ENCODE measurements around the gene DYNC1LI2. TPM values are rescaled to one million over a fixed set of nuclear protein-coding genes. Genes with fewer than 3 reads are reported as not detected.

Gene DYNC1LI2
- total RNA-seq, 4 donors from 2014 or later: 57.4 to 80.3 (median 62.6) TPM

GRCh38 chr16:66787427-66787826, 36.0 kb upstream of the DYNC1LI2 start:
- ATAC-seq: no peak
- intact Hi-C loops (cut with DNase I; ENCODE audit: low total_unique reads): no loop called here

GRCh38 chr16:66786551-66786950, 35.1 kb upstream of the DYNC1LI2 start:
- Histone ChIP-seq H3K36me3 (no peaks in the 10 kb centered on the region), H3K4me1 (no peaks in the 10 kb centered on the region), H3K27ac (no peak overlapping the region), H3K27me3 (no peaks in the 10 kb centered on the region), H3K4me3 (no peak overlapping the region), H3K9me3 (no peaks in the 10 kb centered on the region)
- in situ Hi-C loops (cut with MboI; ENCODE audit: low sequenced_read_pairs in 4 of 4): no loop called here
- DNase-seq: no peak
- intact Hi-C loops (cut with DNase I; ENCODE audit: low total_unique reads): no loop called here
- no peak for TF ChIP-seq POLR2A (IDR thresholded peaks at IDR 0.05)
- TF ChIP-seq, protein P1, sequence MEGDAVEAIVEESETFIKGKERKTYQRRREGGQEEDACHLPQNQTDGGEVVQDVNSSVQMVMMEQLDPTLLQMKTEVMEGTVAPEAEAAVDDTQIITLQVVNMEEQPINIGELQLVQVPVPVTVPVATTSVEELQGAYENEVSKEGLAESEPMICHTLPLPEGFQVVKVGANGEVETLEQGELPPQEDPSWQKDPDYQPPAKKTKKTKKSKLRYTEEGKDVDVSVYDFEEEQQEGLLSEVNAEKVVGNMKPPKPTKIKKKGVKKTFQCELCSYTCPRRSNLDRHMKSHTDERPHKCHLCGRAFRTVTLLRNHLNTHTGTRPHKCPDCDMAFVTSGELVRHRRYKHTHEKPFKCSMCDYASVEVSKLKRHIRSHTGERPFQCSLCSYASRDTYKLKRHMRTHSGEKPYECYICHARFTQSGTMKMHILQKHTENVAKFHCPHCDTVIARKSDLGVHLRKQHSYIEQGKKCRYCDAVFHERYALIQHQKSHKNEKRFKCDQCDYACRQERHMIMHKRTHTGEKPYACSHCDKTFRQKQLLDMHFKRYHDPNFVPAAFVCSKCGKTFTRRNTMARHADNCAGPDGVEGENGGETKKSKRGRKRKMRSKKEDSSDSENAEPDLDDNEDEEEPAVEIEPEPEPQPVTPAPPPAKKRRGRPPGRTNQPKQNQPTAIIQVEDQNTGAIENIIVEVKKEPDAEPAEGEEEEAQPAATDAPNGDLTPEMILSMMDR (IDR thresholded peaks at IDR 0.05 in 4 of 5, conservative IDR thresholded peaks at IDR 0.05 in 1 of 5): no peak
- ATAC-seq: no peak

More at GRCh38 chr16:66787427-66787826, 36.0 kb upstream of the DYNC1LI2 start:
- Histone ChIP-seq H3K4me3 (no peak overlapping the region), H3K27ac (no peak overlapping the region), H3K4me1 (no peaks in the 10 kb centered on the region), H3K27me3 (no peaks in the 10 kb centered on the region), H3K9me3 (no peaks in the 10 kb centered on the region), H3K36me3 (no peaks in the 10 kb centered on the region)
- in situ Hi-C loops (cut with MboI; ENCODE audit: low sequenced_read_pairs in 4 of 4): no loop called here
- DNase-seq: no peak
- TF ChIP-seq POLR2A (IDR thresholded peaks at IDR 0.05): no peak
- TF ChIP-seq, protein P1 (IDR thresholded peaks at IDR 0.05 in 4 of 5, conservative IDR thresholded peaks at IDR 0.05 in 1 of 5): no peak

DNA sequence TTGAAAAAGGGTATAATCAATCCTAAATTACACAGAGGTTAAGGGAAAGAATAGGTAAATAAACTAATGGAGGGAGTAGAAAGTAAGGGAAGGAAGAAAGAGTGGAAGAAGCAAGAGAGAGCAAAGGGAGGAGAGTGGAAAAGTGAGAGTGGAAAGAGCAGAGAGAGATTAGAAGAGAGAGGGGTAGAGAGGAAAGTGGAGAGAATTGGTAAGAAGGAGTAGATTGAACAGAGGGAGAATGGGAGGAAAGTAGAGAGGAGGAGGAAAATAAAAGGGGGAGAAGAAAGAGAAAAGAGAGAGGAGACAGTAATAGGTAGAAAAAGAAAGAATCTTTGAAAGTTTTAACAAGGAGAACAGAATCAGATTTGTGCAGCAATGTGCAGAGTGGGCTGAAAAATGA, 25.0 kb upstream of the DYNC1LI2 start:
- H3K4me3 ChIP-seq: no peak overlapping the region
- DNase-seq: no peak

DNA sequence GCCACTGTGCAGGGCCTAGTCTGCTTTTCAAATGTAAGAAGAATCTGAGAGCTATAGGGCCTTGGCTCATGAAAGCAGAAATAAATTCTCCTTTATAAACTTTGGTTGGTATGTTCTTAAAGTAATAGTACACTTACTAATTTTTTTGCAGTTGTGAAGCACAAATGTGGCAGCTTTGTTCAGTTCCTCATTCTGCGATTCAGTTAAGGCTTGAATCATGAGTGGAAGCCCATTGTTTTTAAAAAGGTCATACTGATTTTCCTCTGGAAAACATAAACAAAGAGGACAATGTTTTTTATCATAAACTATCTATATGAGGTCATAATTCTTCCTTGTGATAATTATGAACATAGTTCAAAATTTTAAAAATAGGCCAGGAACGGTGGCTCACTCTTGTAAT, 23.6 kb upstream of the DYNC1LI2 start:
- intact Hi-C loops (cut with DNase I; ENCODE audit: low total_unique reads): no loop called here
- no peaks in the 10 kb centered on the region for H3K27me3 ChIP-seq
- no peak for TF ChIP-seq POLR2A (IDR thresholded peaks at IDR 0.05)
- TF ChIP-seq, protein P1 (IDR thresholded peaks at IDR 0.05 in 4 of 5, conservative IDR thresholded peaks at IDR 0.05 in 1 of 5): no peak
- no peak for DNase-seq
- ATAC-seq: no peak
- H3K27ac ChIP-seq: no peak overlapping the region
- H3K36me3 ChIP-seq: no peaks in the 10 kb centered on the region
- no peak overlapping the region for H3K4me3 ChIP-seq
- in situ Hi-C loops (cut with MboI; ENCODE audit: low sequenced_read_pairs in 4 of 4): no loop called here
- H3K4me1 ChIP-seq: no peaks in the 10 kb centered on the region
- no peaks in the 10 kb centered on the region for H3K9me3 ChIP-seq

More for the DNA sequence above, 25.0 kb upstream of the DYNC1LI2 start:
- intact Hi-C loops (cut with DNase I; ENCODE audit: low total_unique reads) (no loop called here), in situ Hi-C loops (cut with MboI; ENCODE audit: low sequenced_read_pairs in 4 of 4) (no loop called here)
- Histone ChIP-seq H3K27me3 (no peaks in the 10 kb centered on the region), H3K27ac (no peak overlapping the region), H3K36me3 (no peaks in the 10 kb centered on the region), H3K4me1 (no peaks in the 10 kb centered on the region), H3K9me3 (no peaks in the 10 kb centered on the region)
- no peak for ATAC-seq
- TF ChIP-seq POLR2A (IDR thresholded peaks at IDR 0.05): no peak
- TF ChIP-seq, protein P1 (IDR thresholded peaks at IDR 0.05 in 4 of 5, conservative IDR thresholded peaks at IDR 0.05 in 1 of 5): no peak

- no peak for TF ChIP-seq POLR2A (IDR thresholded peaks at IDR 0.05)
- TF ChIP-seq, protein P1 (IDR thresholded peaks at IDR 0.05 in 4 of 5, conservative IDR thresholded peaks at IDR 0.05 in 1 of 5): no peak
- in situ Hi-C loops (cut with MboI; ENCODE audit: low sequenced_read_pairs in 4 of 4): no loop called here
- no peak overlapping the region for H3K4me3 ChIP-seq
- no peaks in the 10 kb centered on the region for H3K36me3 ChIP-seq
- no peaks in the 10 kb centered on the region for H3K27me3 ChIP-seq
- DNase-seq: no peak
- ATAC-seq: no peak
- intact Hi-C loops (cut with DNase I; ENCODE audit: low total_unique reads): no loop called here
- no peaks in the 10 kb centered on the region for H3K9me3 ChIP-seq
- no peak overlapping the region for H3K27ac ChIP-seq
- H3K4me1 ChIP-seq: no peaks in the 10 kb centered on the region
Observed at GRCh38 chr16:66758086-66758485, 6.7 kb upstream of the DYNC1LI2 start.

Data from gastrocnemius medialis (tissue), 4 donors.